BJ (cell line): ENCODE measurements around the gene PIGH. TPM values are rescaled to one million over a fixed set of nuclear protein-coding genes. Genes with fewer than 3 reads are reported as not detected.

ENCODE experiments used
- CTCF ChIA-PET: fragments of 350-600 bp; formaldehyde crosslinking; extraction: SDS; loops from one replicate; lab custom pipeline; 2021; ENCODE audit warnings: antibody characterized with exemption, inconsistent platforms; lab: Yijun Ruan, JAX
- POLR2A ChIA-PET: fragments of 300-600 bp; sonication (Branson Sonifier 250); formaldehyde crosslinking; extraction: SDS; loops from one replicate; lab custom pipeline; 2021; ENCODE audit warnings: antibody characterized with exemption; lab: Charles Lee
- DNase-seq: peaks from one replicate; pipeline ENCODE4 v3.0.0-alpha.2; 2011; ENCODE audit warnings: low read depth
- H3K27me3 ChIP-seq: 2 replicates; pipeline ENCODE4 v1.6.0; 2011; ENCODE audit warnings: low read length; ENCODE audit not compliant: control insufficient read depth, insufficient read depth
- H3K36me3 ChIP-seq: 2 replicates; pipeline ENCODE4 v1.5.1; 2011; ENCODE audit warnings: low read length; ENCODE audit not compliant: control insufficient read depth, insufficient read depth
- H3K4me3 ChIP-seq: 2 replicates; pipeline ENCODE4 v1.5.1; 2011; ENCODE audit warnings: low read depth, mild to moderate bottlenecking, control low read depth, low read length
- polyA plus RNA-seq: library from polyadenylated mRNA; depleted of rRNA; stranded (reverse); fragments of >200 nt; gene quantifications from 2 replicates; pipeline ENCODE4 v1.2.3, GENCODE V29; 2011
- TF ChIP-seq, protein P1 (sequence below): IDR thresholded peaks from 2 replicates; pipeline ENCODE4 v1.5.1; 2011; ENCODE audit warnings: low read depth, mild to moderate bottlenecking, control low read depth, inconsistent platforms, low read length, moderate library complexity; ENCODE audit not compliant: insufficient read depth

Gene PIGH
- polyA plus RNA-seq, 1 experiment: 19.0 TPM

GRCh38 chr14:67555518-67556090 is 44.5 kb downstream of the PIGH start:
- CTCF ChIA-PET: interaction anchor here (0.8 to 4.1 kb wide), 4 partner anchors 10 to 29 kb away, joined by 3 to 34 read pairs (median 5); no protein-coding TSS in a partner anchor
- no peak for DNase-seq
- TF ChIP-seq, protein P1, sequence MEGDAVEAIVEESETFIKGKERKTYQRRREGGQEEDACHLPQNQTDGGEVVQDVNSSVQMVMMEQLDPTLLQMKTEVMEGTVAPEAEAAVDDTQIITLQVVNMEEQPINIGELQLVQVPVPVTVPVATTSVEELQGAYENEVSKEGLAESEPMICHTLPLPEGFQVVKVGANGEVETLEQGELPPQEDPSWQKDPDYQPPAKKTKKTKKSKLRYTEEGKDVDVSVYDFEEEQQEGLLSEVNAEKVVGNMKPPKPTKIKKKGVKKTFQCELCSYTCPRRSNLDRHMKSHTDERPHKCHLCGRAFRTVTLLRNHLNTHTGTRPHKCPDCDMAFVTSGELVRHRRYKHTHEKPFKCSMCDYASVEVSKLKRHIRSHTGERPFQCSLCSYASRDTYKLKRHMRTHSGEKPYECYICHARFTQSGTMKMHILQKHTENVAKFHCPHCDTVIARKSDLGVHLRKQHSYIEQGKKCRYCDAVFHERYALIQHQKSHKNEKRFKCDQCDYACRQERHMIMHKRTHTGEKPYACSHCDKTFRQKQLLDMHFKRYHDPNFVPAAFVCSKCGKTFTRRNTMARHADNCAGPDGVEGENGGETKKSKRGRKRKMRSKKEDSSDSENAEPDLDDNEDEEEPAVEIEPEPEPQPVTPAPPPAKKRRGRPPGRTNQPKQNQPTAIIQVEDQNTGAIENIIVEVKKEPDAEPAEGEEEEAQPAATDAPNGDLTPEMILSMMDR: no peak

GRCh38 chr14:67554341-67554740 is 45.7 kb downstream of the PIGH start:
- ChIA-PET POLR2A (no interaction called here), CTCF (interaction anchor here (1.4 to 1.5 kb wide), 2 partner anchors 17 to 28 kb away, joined by 4 to 5 read pairs; no protein-coding TSS in a partner anchor)
- TF ChIP-seq, protein P1: no peak
- DNase-seq: no peak
- H3K27me3 ChIP-seq: peaks cover 3% of the 10 kb centered on the region
- no peaks in the 10 kb centered on the region for H3K36me3 ChIP-seq
- no peak overlapping the region for H3K4me3 ChIP-seq

More at GRCh38 chr14:67555518-67556090, 44.5 kb downstream of the PIGH start:
- POLR2A ChIA-PET: no interaction called here
- Histone ChIP-seq H3K27me3 (peaks cover 3% of the 10 kb centered on the region), H3K4me3 (no peak overlapping the region), H3K36me3 (no peaks in the 10 kb centered on the region)

DNA sequence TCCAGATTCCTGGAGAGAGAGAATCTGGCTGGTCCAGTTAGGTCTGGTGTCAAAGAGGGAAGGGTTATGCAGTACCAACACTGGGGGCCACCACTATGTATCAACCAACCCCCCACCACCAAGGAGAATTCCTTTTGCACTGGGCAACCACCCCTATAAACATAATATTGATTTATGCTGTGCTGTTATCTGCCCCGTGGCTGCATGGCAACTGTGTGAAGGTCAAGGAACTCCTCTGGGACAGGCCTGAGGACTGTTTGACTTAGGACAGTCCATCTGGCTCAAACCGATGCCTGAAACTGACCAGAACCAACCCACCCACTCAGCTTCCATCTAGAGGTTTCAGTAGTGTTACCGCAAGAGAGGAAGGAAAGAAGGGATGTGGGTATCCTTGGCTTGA is 46.5 kb downstream of the PIGH start:
- Histone ChIP-seq H3K36me3 (no peaks in the 10 kb centered on the region), H3K4me3 (no peak overlapping the region), H3K27me3 (peaks cover 3% of the 10 kb centered on the region)
- POLR2A ChIA-PET: no interaction called here
- CTCF ChIA-PET: interaction anchor here (1.4 to 1.5 kb wide), 2 partner anchors 18 to 27 kb away, joined by 4 to 5 read pairs; no protein-coding TSS in a partner anchor
- no peak for DNase-seq
- TF ChIP-seq, protein P1: no peak

GRCh38 chr14:67551940-67552339 is 48.1 kb downstream of the PIGH start:
- peaks cover 1% of the 10 kb centered on the region for H3K27me3 ChIP-seq
- ChIA-PET POLR2A (no interaction called here), CTCF (interaction anchor here (0.7 to 0.9 kb wide), 2 partner anchors 25 to 125 kb away, joined by 3 read pairs; no protein-coding TSS in a partner anchor)
- no peaks in the 10 kb centered on the region for H3K36me3 ChIP-seq
- DNase-seq: no peak
- TF ChIP-seq, protein P1: no peak
- no peak overlapping the region for H3K4me3 ChIP-seq

- POLR2A ChIA-PET: no interaction called here
- CTCF ChIA-PET: no interaction called here
Measured at GRCh38 chr14:67551123-67551522, 48.9 kb downstream of the PIGH start.

More at GRCh38 chr14:67551123-67551522, 48.9 kb downstream of the PIGH start:
- Histone ChIP-seq H3K27me3 (peaks cover 1% of the 10 kb centered on the region; the same call in 1 of the 2 replicates), H3K36me3 (no peaks in the 10 kb centered on the region), H3K4me3 (no peak overlapping the region)
- DNase-seq: no peak
- TF ChIP-seq, protein P1: no peak
